ENCODE data around the gene IFT122. TPM values are rescaled to one million over a fixed set of nuclear protein-coding genes. Genes with fewer than 3 reads are reported as not detected.

The IFT122 gene
- total RNA-seq, 1 donor: 19.9 TPM

GRCh38 chr3:129569856-129570255 lies 129.8 kb downstream of the IFT122 start:
- no peak for TF ChIP-seq CTCF (IDR thresholded peaks at IDR 0.05; ENCODE audit: insufficient read depth, low read depth, low read length)
- DNase-seq (ENCODE audit: low read depth): no peak
- H3K4me3 ChIP-seq (ENCODE audit: low read depth, low read length): no peak overlapping the region

Small RNA genes within 50 kb of the gene (small RNA-seq; reads per million reads assigned to genes)
- gene SNORA7B: not detected

Other genes starting within 250 kb of the IFT122 start
- gene COPG1, start 190.6 kb upstream of the IFT122 start, total RNA-seq: 371 and 402 TPM in 2 replicates
- 18.0 and 29.4 TPM in 2 replicates for gene HMCES, start 161.4 kb upstream of the IFT122 start, total RNA-seq
- gene EFCAB12, start 11.6 kb upstream of the IFT122 start, total RNA-seq: not detected in 2 replicates
- 30.0 and 32.0 TPM in 2 replicates for gene MBD4, start 276 bp upstream of the IFT122 start, total RNA-seq
- gene RHO, start 88.4 kb downstream of the IFT122 start, total RNA-seq: not detected in 2 replicates
- gene H1-8, start 103.0 kb downstream of the IFT122 start, total RNA-seq: not detected in 2 replicates
- gene PLXND1, start 166.5 kb downstream of the IFT122 start, total RNA-seq: 91.8 and 97.2 TPM in 2 replicates

Data from fibroblast of villous mesenchyme (primary cell).